ENCODE results near the gene LRRTM2.

Gene LRRTM2

DNA sequence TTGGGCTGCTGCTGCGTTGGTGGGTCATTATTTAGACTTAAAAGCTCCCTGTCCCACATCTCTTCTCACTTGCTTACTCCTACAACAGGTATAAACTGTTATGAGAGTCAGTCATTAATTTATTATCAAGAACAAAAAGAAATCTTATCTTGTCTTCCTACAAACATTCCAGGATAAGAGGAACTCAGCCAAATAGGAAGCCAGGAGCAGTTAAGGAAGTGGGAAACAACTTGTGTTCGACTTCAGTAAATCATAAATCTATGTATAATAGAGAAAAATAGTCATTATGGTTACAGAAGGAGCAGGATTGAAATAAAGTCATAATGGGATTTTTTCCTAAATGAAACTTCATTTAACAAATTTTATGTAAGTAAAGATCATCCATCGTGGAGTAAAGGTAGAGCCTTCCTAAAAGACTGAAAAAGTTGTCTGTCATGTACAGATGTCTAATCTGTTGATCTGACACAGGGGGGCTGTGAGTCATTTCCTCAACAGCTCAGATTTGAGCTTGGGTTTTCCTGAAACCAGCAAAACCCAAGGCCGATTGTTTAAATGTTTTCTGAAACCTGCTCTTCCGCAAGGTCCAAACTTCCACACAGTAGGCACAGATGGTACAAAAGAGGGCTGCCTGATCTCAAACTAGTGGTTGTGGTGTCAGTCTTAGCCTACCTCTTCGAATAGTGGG, 25.3 kb upstream of the LRRTM2 start:
- DNase-seq (ENCODE audit: low spot score in 2 of 2) (no peak), ATAC-seq (peak; percentile 74)
- H3K27ac Mint-ChIP-seq, result no peak overlapping the region
- H3K4me3 Mint-ChIP-seq, result no peak overlapping the region
- no peaks in the 10 kb centered on the region for H3K9me3 Mint-ChIP-seq
- peaks cover 25% of the 10 kb centered on the region for H3K4me1 Mint-ChIP-seq
- peaks cover 37% of the 10 kb centered on the region for H3K36me3 Mint-ChIP-seq

DNA sequence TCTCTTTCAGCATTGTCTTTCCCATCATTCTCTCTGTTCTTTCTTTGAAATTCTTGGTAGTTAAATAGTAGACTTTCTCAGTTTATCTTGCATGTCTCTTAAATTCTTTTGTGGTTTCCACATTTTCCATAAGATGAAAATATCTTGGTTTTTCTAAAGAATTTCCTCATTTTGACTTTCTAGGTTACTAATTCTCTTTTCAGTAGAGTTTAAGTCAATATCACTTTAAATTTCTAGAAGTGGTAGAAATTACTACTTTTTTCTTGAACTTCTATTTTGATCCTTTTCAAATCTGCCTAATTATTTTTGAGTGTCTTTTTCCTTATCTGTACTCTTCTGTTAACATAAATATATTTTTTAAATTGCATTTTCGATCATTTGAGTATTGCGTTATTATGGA, 23.6 kb upstream of the LRRTM2 start:
- no peak overlapping the region for H3K4me3 Mint-ChIP-seq
- ATAC-seq, result no peak
- H3K4me1 Mint-ChIP-seq, result peaks cover 25% of the 10 kb centered on the region
- DNase-seq (ENCODE audit: low spot score in 2 of 2), result no peak
- peaks cover 22% of the 10 kb centered on the region for H3K36me3 Mint-ChIP-seq
- H3K9me3 Mint-ChIP-seq, result no peaks in the 10 kb centered on the region
- no peak overlapping the region for H3K27ac Mint-ChIP-seq

DNA sequence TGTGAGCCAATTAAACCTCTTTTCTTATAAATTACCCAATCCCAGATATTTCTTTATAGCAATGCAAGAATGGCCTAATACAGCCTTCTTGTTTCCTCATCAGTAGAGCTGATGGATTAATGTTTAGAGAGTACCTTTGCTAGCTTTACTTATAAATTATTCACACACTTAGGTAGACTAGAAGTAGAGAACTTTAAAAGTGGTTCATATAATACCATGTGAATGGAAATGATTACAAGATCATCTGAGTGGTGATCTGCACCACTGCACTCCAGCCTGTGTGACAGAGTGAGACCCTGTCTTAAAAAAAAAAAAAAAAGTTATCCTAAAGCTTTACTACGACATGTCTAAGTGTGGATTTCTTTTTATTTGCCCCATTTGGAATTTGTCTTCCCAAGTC, 23.2 kb upstream of the LRRTM2 start:
- H3K9me3 Mint-ChIP-seq, result no peaks in the 10 kb centered on the region
- peaks cover 25% of the 10 kb centered on the region for H3K4me1 Mint-ChIP-seq
- peaks cover 17% of the 10 kb centered on the region for H3K36me3 Mint-ChIP-seq
- no peak for ATAC-seq
- DNase-seq (ENCODE audit: low spot score in 2 of 2), result no peak
- no peak overlapping the region for H3K27ac Mint-ChIP-seq
- no peak overlapping the region for H3K4me3 Mint-ChIP-seq

- DNase-seq (ENCODE audit: low spot score in 2 of 2), result no peak
- Mint-ChIP-seq H3K4me1 (peaks cover 16% of the 10 kb centered on the region), H3K4me3 (no peak overlapping the region), H3K9me3 (no peaks in the 10 kb centered on the region), H3K36me3 (peaks cover 6% of the 10 kb centered on the region), H3K27ac (no peak overlapping the region)
- peak; percentile 58 for ATAC-seq
These were observed 20.8 kb upstream of the LRRTM2 start for GRCh38 chr5:138895918-138896317.

GRCh38 chr5:138890644-138891043, 15.5 kb upstream of the LRRTM2 start:
- Mint-ChIP-seq H3K36me3 (no peaks in the 10 kb centered on the region), H3K27ac (no peak overlapping the region), H3K4me1 (no peaks in the 10 kb centered on the region), H3K4me3 (no peak overlapping the region), H3K9me3 (no peaks in the 10 kb centered on the region)
- ATAC-seq (no peak), DNase-seq (ENCODE audit: low spot score in 2 of 2) (no peak)

- DNase-seq (ENCODE audit: low spot score in 2 of 2) (no peak), ATAC-seq (no peak)
- Mint-ChIP-seq H3K4me1 (no peaks in the 10 kb centered on the region), H3K27ac (no peak overlapping the region), H3K9me3 (no peaks in the 10 kb centered on the region), H3K4me3 (no peak overlapping the region), H3K36me3 (no peaks in the 10 kb centered on the region)
These were observed 14.9 kb upstream of the LRRTM2 start for GRCh38 chr5:138889994-138890393.

GRCh38 chr5:138884554-138884953, 9.4 kb upstream of the LRRTM2 start:
- Mint-ChIP-seq H3K27ac (no peak overlapping the region), H3K4me3 (no peak overlapping the region), H3K9me3 (no peaks in the 10 kb centered on the region), H3K36me3 (no peaks in the 10 kb centered on the region), H3K4me1 (no peaks in the 10 kb centered on the region)
- DNase-seq (ENCODE audit: low spot score in 2 of 2) (no peak), ATAC-seq (no peak)

DNA sequence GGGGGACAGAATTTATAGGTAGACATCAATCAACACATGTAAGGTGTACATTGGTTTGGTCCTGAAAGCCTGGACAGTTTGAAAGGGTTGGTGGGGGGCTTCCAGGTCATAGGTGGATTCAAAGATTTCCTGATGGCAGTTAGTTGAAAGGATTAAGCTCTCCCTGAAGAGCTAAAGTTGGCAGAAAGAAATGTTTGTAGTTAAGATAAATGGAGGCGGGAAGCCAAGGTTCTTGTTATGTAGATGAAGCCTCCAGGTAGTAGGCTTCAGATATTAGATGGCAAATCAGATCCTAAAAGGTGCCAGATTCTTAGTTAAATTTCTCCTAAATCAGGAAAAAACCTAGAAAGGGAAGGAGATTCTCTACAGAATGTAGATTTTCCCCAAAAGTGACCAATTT, 9.0 kb upstream of the LRRTM2 start:
- no peak overlapping the region for H3K4me3 Mint-ChIP-seq
- H3K4me1 Mint-ChIP-seq, result no peaks in the 10 kb centered on the region
- no peaks in the 10 kb centered on the region for H3K36me3 Mint-ChIP-seq
- ATAC-seq (no peak), DNase-seq (ENCODE audit: low spot score in 2 of 2) (no peak)
- no peaks in the 10 kb centered on the region for H3K9me3 Mint-ChIP-seq
- no peak overlapping the region for H3K27ac Mint-ChIP-seq

GRCh38 chr5:138883211-138883610, 8.1 kb upstream of the LRRTM2 start:
- no peaks in the 10 kb centered on the region for H3K4me1 Mint-ChIP-seq
- no peak overlapping the region for H3K27ac Mint-ChIP-seq
- H3K36me3 Mint-ChIP-seq, result no peaks in the 10 kb centered on the region
- DNase-seq (ENCODE audit: low spot score in 2 of 2), result no peak
- ATAC-seq, result no peak
- no peak overlapping the region for H3K4me3 Mint-ChIP-seq
- no peaks in the 10 kb centered on the region for H3K9me3 Mint-ChIP-seq

DNA sequence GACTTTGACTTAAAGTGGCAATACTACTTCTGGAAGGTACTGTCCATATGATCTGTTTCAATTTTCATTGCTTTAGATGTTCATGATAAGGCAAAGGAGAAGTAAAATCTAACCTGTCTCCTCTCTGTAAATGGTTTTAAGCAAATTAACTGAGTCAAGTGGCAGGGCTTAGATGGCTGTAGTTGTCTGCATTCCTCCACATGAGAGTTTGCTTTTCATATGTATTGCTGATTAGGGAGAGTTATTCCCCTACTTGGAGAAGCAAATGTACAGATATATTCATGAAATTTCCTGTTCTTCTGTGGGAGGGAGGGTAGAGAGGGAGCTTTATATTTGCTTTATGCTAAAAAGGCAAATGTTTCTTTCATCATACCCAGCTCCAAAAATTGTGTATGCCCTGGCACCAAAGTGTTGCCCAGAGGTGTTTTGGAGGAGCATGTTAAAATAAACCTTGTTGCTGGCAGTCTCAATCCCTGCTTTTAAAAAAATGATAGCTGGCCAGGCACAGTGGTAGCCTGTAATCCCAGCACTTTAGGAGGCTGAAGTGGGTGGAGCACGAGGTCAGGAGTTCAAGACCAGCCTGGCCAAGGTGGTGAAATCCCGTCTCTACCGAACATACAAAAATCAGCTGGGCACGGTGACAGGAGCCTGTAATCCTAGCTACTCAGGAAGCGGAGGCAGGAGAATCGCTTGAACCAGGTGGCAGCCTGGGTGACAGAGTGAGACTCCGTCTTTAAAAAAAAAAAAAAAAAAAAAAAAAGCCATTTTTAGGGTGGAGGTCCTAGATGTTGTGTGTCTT, 3.5 kb upstream of the LRRTM2 start:
- Mint-ChIP-seq H3K36me3 (no peaks in the 10 kb centered on the region), H3K9me3 (no peaks in the 10 kb centered on the region), H3K4me3 (no peak overlapping the region), H3K4me1 (no peaks in the 10 kb centered on the region), H3K27ac (no peak overlapping the region)
- no peak for ATAC-seq
- DNase-seq (ENCODE audit: low spot score in 2 of 2), result no peak

DNA sequence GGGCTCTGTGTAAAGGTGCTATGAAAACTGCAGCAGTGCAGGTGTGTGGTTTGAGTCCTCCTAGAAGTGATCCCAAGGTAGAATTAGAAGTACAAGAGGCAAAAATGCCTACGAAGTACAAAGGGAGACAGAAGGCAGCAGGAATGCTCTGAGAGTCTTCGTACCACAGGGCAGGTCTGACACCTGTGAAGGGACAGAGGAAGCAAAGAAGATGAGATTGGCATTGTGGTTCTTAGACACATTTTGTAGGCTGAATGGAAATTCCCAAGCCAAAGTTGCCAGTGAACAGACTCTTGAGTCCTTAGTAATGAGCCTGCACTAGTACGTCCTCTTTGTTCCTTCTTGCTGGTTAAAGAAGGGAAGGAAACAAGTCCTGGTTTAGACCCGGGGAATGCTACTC, 1.7 kb upstream of the LRRTM2 start:
- H3K27ac Mint-ChIP-seq, result no peak overlapping the region
- H3K4me3 Mint-ChIP-seq, result no peak overlapping the region
- no peaks in the 10 kb centered on the region for H3K9me3 Mint-ChIP-seq
- H3K4me1 Mint-ChIP-seq, result no peaks in the 10 kb centered on the region
- H3K36me3 Mint-ChIP-seq, result no peaks in the 10 kb centered on the region
- DNase-seq (ENCODE audit: low spot score in 2 of 2) (no peak), ATAC-seq (no peak)

DNA sequence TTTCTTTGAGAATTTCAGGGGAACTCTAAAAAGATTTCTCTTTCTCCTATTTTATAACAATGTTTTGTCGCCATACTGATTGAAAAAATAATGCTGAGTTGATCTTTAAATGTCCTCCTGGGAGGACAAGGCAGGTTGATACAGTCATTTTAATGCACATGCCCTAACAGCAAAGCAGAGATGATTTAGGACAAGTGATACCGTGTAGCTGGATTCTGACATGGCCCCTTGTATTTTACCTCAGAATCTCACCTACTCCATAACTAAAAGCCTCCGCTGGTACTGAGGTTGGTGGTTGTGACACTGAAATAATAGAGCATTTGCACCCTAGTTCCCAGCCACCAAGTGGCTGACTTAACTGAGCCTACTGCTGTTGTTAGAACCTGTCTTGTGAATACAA, 811 bp upstream of the LRRTM2 start:
- H3K27ac Mint-ChIP-seq, result no peak overlapping the region
- no peak for ATAC-seq
- peaks cover 1% of the 10 kb centered on the region for H3K4me1 Mint-ChIP-seq
- no peaks in the 10 kb centered on the region for H3K9me3 Mint-ChIP-seq
- no peak overlapping the region for H3K4me3 Mint-ChIP-seq
- no peak for DNase-seq (ENCODE audit: low spot score in 2 of 2)
- no peaks in the 10 kb centered on the region for H3K36me3 Mint-ChIP-seq

DNA sequence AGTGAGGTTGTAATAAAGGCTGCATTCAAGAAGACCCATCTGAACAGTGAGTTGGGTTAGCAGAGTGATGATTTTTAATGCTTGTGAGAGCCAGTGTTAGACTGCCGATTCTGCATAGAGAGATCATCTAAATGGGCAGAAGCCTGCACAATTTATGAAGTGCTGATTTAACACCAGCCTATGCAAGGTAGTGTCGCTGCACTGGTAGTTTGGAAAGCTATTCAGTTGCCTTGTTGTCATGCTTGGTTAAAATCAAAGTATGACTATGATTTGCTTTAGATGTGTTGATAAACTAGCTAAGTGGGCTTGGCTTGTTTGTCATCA, 379 bp upstream of the LRRTM2 start:
- H3K36me3 Mint-ChIP-seq, result no peaks in the 10 kb centered on the region
- H3K9me3 Mint-ChIP-seq, result no peaks in the 10 kb centered on the region
- ATAC-seq (no peak), DNase-seq (ENCODE audit: low spot score in 2 of 2) (no peak)
- H3K27ac Mint-ChIP-seq, result no peak overlapping the region
- H3K4me1 Mint-ChIP-seq, result peaks cover 5% of the 10 kb centered on the region
- H3K4me3 Mint-ChIP-seq, result no peak overlapping the region

DNA sequence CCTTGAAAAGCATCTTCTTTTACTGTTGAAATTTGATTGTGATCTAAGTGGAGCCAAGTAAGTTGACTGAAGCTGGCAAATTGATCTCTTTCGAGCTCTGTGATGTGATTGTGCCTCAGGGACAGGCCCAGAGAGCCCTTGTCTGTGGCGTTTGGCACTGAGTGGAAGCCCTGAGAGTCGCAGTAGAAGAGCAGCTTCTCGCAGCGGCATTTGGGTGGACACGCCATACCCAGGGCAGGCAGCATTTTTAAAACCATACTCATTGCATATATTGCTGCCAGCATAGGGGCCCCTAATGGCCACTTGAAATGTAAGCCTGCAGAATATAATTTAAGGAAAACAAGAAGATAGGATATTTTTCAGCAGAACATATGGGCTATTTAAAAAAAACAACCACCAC, 894 bp downstream of the LRRTM2 start:
- H3K9me3 Mint-ChIP-seq, result no peaks in the 10 kb centered on the region
- no peak for DNase-seq (ENCODE audit: low spot score in 2 of 2)
- no peak overlapping the region for H3K4me3 Mint-ChIP-seq
- H3K4me1 Mint-ChIP-seq, result peaks cover 10% of the 10 kb centered on the region
- H3K27ac Mint-ChIP-seq, result no peak overlapping the region
- no peak for ATAC-seq
- H3K36me3 Mint-ChIP-seq, result no peaks in the 10 kb centered on the region

- Mint-ChIP-seq H3K4me1 (peaks cover 10% of the 10 kb centered on the region), H3K27ac (no peak overlapping the region), H3K9me3 (no peaks in the 10 kb centered on the region), H3K4me3 (no peak overlapping the region), H3K36me3 (no peaks in the 10 kb centered on the region)
- DNase-seq (ENCODE audit: low spot score in 2 of 2) (no peak), ATAC-seq (no peak)
These were observed 1.5 kb downstream of the LRRTM2 start for GRCh38 chr5:138873466-138874221.

All from stimulated activated effector memory CD8-positive, alpha-beta T cell treated with anti-CD3 and anti-CD28 coated beads, Interleukin-12 subunit alpha, Interleukin-12 subunit beta, amount 100 ng/mL, for 72 hours (primary cell).